Trophoblast cell (in vitro differentiated cells and primary cell): ENCODE measurements around the gene SLC37A1.

ENCODE experiments used
- DNase-seq, 2 donors: peaks; one replicate each; pipeline ENCODE4 v3.0.0-alpha.2; 2016
- H2AFZ ChIP-seq: 2 replicates; pipeline ENCODE4 v1.6.1; 2013; ENCODE audit warnings: low read length, moderate library complexity, mild to moderate bottlenecking; ENCODE audit not compliant: insufficient read depth, poor library complexity
- H2AK5ac ChIP-seq: 2 replicates; pipeline ENCODE4 v1.6.1; 2013; ENCODE audit warnings: mild to moderate bottlenecking, low read length
- H2BK120ac ChIP-seq: 2 replicates; pipeline ENCODE4 v1.6.1; 2013; ENCODE audit warnings: low read length, mild to moderate bottlenecking, moderate library complexity; ENCODE audit not compliant: insufficient read depth, poor library complexity
- H2BK12ac ChIP-seq: 2 replicates; pipeline ENCODE4 v1.6.1; 2013; ENCODE audit warnings: mild to moderate bottlenecking, low read length, moderate library complexity
- H2BK5ac ChIP-seq: 2 replicates; pipeline ENCODE4 v1.6.1; 2013; ENCODE audit warnings: low read length, low read depth, moderate library complexity, mild to moderate bottlenecking; ENCODE audit not compliant: poor library complexity
- H3K14ac ChIP-seq: 2 replicates; pipeline ENCODE4 v1.6.1; 2013; ENCODE audit warnings: mild to moderate bottlenecking, low read length
- H3K18ac ChIP-seq: 2 replicates; pipeline ENCODE4 v1.6.1; 2013; ENCODE audit warnings: mild to moderate bottlenecking, low read length
- H3K23ac ChIP-seq: 2 replicates; pipeline ENCODE4 v1.6.1; 2013; ENCODE audit warnings: low read length
- H3K27ac ChIP-seq: 2 replicates; pipeline ENCODE4 v1.5.1; 2013; ENCODE audit warnings: low read depth, mild to moderate bottlenecking, inconsistent platforms, low read length, moderate library complexity
- H3K27me3 ChIP-seq: 2 replicates; pipeline ENCODE4 v1.6.1; 2013; ENCODE audit warnings: inconsistent platforms, mild to moderate bottlenecking, low read length, moderate library complexity; ENCODE audit not compliant: insufficient read depth
- H3K36me3 ChIP-seq, 2 experiments: 1 replicate in 1 of 2; 2 replicates in 1 of 2; pipeline ENCODE4 v1.6.1; 2013; ENCODE audit warnings: low read length in 2 of 2, mild to moderate bottlenecking in 2 of 2, moderate library complexity in 1 of 2; ENCODE audit not compliant: insufficient read depth in 2 of 2, control insufficient read depth in 1 of 2
- H3K4ac ChIP-seq: 2 replicates; pipeline ENCODE4 v1.6.1; 2013; ENCODE audit warnings: low read depth, mild to moderate bottlenecking, low read length, moderate library complexity
- H3K4me1 ChIP-seq, 2 experiments: 1 replicate in 1 of 2; 2 replicates in 1 of 2; pipeline ENCODE4 v1.6.1; 2013; ENCODE audit warnings: low read length in 2 of 2, mild to moderate bottlenecking in 2 of 2, moderate library complexity in 1 of 2; ENCODE audit not compliant: insufficient read depth in 2 of 2, control insufficient read depth in 1 of 2
- H3K4me2 ChIP-seq: 2 replicates; pipeline ENCODE4 v1.6.1; 2013; ENCODE audit warnings: inconsistent platforms, mild to moderate bottlenecking, low read length, moderate library complexity
- H3K4me3 ChIP-seq: 2 replicates; pipeline ENCODE4 v1.5.1; 2013; ENCODE audit warnings: mild to moderate bottlenecking, low read depth, low read length, inconsistent platforms
- H3K79me1 ChIP-seq: one replicate; pipeline ENCODE4 v1.6.1; 2013; ENCODE audit warnings: low read length
- H3K79me2 ChIP-seq: 2 replicates; pipeline ENCODE4 v1.6.1; 2013; ENCODE audit warnings: low read length, mild to moderate bottlenecking; ENCODE audit not compliant: control insufficient read depth, insufficient read depth, poor library complexity
- H3K9ac ChIP-seq: 2 replicates; pipeline ENCODE4 v1.6.1; 2013; ENCODE audit warnings: mild to moderate bottlenecking, low read length
- H3K9me3 ChIP-seq: 2 replicates; pipeline ENCODE4 v1.6.1; 2013; ENCODE audit warnings: low read depth, mild to moderate bottlenecking, control low read depth, inconsistent platforms, low read length; ENCODE audit not compliant: insufficient read depth
- H4K12ac ChIP-seq: 2 replicates; pipeline ENCODE4 v1.6.1; 2013; ENCODE audit warnings: low read depth, mild to moderate bottlenecking, low read length, moderate library complexity
- H4K8ac ChIP-seq: 2 replicates; pipeline ENCODE4 v1.6.1; 2013; ENCODE audit warnings: low read depth, mild to moderate bottlenecking, low read length, moderate library complexity
- H4K91ac ChIP-seq: one replicate; pipeline ENCODE4 v1.6.1; 2013; ENCODE audit warnings: low read depth, mild to moderate bottlenecking, low read length, moderate library complexity
- WGBS: extraction: QIAGEN DNeasy Blood & Tissue Kit; methylation state at CpG from one replicate; pipeline ENCODE4 v1.1.7; 2013; ENCODE audit warnings: missing lambda C conversion rate; ENCODE audit not compliant: insufficient read length, insufficient coverage; ENCODE audit errors: extremely low coverage; 5-methylcytosine and 5-hydroxymethylcytosine counted together

Gene SLC37A1

GRCh38 chr21:42552407-42553336 is 39.0 kb downstream of the SLC37A1 start:
- no peak overlapping the region for H3K4ac ChIP-seq
- H3K27me3 ChIP-seq = no peaks in the 10 kb centered on the region
- H2AFZ ChIP-seq = no peak overlapping the region
- no peak overlapping the region for H4K12ac ChIP-seq
- no peak overlapping the region for H2AK5ac ChIP-seq
- no peak overlapping the region for H3K18ac ChIP-seq
- WGBS = no CpG with 5 or more reads among the region's 13 CpGs
- no peaks in the 10 kb centered on the region for H3K79me2 ChIP-seq
- peaks cover 2% of the 10 kb centered on the region for H3K79me1 ChIP-seq
- no peak overlapping the region for H4K8ac ChIP-seq
- H3K27ac ChIP-seq = no peak overlapping the region
- H3K23ac ChIP-seq = no peak overlapping the region
- no peak overlapping the region for H4K91ac ChIP-seq
- H3K36me3 ChIP-seq = peaks cover 22 to 28% of the 10 kb centered on the region in 2 experiments
- no peak overlapping the region for H2BK5ac ChIP-seq
- H2BK120ac ChIP-seq = no peak overlapping the region
- no peak overlapping the region for H2BK12ac ChIP-seq
- no peak for DNase-seq
- peaks cover 9 to 10% of the 10 kb centered on the region in 2 experiments for H3K4me1 ChIP-seq
- no peak overlapping the region for H3K9ac ChIP-seq
- H3K14ac ChIP-seq = no peak overlapping the region
- H3K4me2 ChIP-seq = no peak overlapping the region
- H3K4me3 ChIP-seq = no peak overlapping the region
- no peaks in the 10 kb centered on the region for H3K9me3 ChIP-seq

GRCh38 chr21:42553435-42553834 is 39.8 kb downstream of the SLC37A1 start:
- Histone ChIP-seq H3K4ac (no peak overlapping the region), H4K8ac (no peak overlapping the region), H3K36me3 (peaks cover 15 to 21% of the 10 kb centered on the region in 2 experiments), H3K23ac (no peak overlapping the region), H2AFZ (no peak overlapping the region), H3K27ac (no peak overlapping the region), H2AK5ac (no peak overlapping the region), H2BK12ac (no peak overlapping the region), H2BK5ac (no peak overlapping the region), H3K18ac (no peak overlapping the region), H3K14ac (no peak overlapping the region), H3K4me3 (no peak overlapping the region), H3K79me1 (peaks cover 2% of the 10 kb centered on the region), H3K9me3 (no peaks in the 10 kb centered on the region), H4K91ac (no peak overlapping the region), H3K4me1 (peaks cover 9 to 10% of the 10 kb centered on the region in 2 experiments), H3K27me3 (no peaks in the 10 kb centered on the region), H2BK120ac (no peak overlapping the region), H4K12ac (no peak overlapping the region), H3K9ac (no peak overlapping the region), H3K4me2 (no peak overlapping the region), H3K79me2 (no peaks in the 10 kb centered on the region)
- WGBS = no CpG with 5 or more reads among the region's 3 CpGs
- peak in 1 of 2 donors; percentile 56 for DNase-seq

- H3K14ac ChIP-seq = no peak overlapping the region
- H2AK5ac ChIP-seq = no peak overlapping the region
- peaks cover 9 to 10% of the 10 kb centered on the region in 2 experiments for H3K4me1 ChIP-seq
- H3K79me2 ChIP-seq = no peaks in the 10 kb centered on the region
- no peak overlapping the region for H3K9ac ChIP-seq
- H2BK12ac ChIP-seq = no peak overlapping the region
- no peak overlapping the region for H3K4me2 ChIP-seq
- no peak overlapping the region for H3K4me3 ChIP-seq
- H4K8ac ChIP-seq = no peak overlapping the region
- no peaks in the 10 kb centered on the region for H3K27me3 ChIP-seq
- H3K79me1 ChIP-seq = peaks cover 2% of the 10 kb centered on the region
- no peak overlapping the region for H2AFZ ChIP-seq
- no CpG with 5 or more reads among the region's 13 CpGs for WGBS
- no peaks in the 10 kb centered on the region for H3K9me3 ChIP-seq
- no peak overlapping the region for H4K91ac ChIP-seq
- no peak overlapping the region for H2BK120ac ChIP-seq
- H2BK5ac ChIP-seq = no peak overlapping the region
- H3K27ac ChIP-seq = no peak overlapping the region
- no peak overlapping the region for H3K18ac ChIP-seq
- H3K23ac ChIP-seq = no peak overlapping the region
- no peak overlapping the region for H4K12ac ChIP-seq
- peaks cover 13 to 21% of the 10 kb centered on the region in 2 experiments for H3K36me3 ChIP-seq
- no peak for DNase-seq
- H3K4ac ChIP-seq = no peak overlapping the region
Measured at GRCh38 chr21:42554251-42554961, 40.8 kb downstream of the SLC37A1 start.

- H2BK12ac ChIP-seq = no peak overlapping the region
- no peak overlapping the region for H3K4ac ChIP-seq
- no peak overlapping the region for H4K91ac ChIP-seq
- no peak overlapping the region for H3K27ac ChIP-seq
- no peak overlapping the region for H2AFZ ChIP-seq
- no peak overlapping the region for H2BK5ac ChIP-seq
- peaks cover 9 to 10% of the 10 kb centered on the region in 2 experiments for H3K4me1 ChIP-seq
- no peaks in the 10 kb centered on the region for H3K9me3 ChIP-seq
- no peak overlapping the region for H4K12ac ChIP-seq
- no peak overlapping the region for H2AK5ac ChIP-seq
- WGBS = no CpG with 5 or more reads among the region's 28 CpGs
- no peaks in the 10 kb centered on the region for H3K79me2 ChIP-seq
- H3K4me3 ChIP-seq = no peak overlapping the region
- H3K18ac ChIP-seq = no peak overlapping the region
- H3K23ac ChIP-seq = no peak overlapping the region
- no peak overlapping the region for H3K9ac ChIP-seq
- H2BK120ac ChIP-seq = no peak overlapping the region
- H3K36me3 ChIP-seq = peaks cover 19 to 28% of the 10 kb centered on the region in 2 experiments
- H3K79me1 ChIP-seq = peaks cover 2% of the 10 kb centered on the region
- no peak for DNase-seq
- H3K27me3 ChIP-seq = no peaks in the 10 kb centered on the region
- H3K14ac ChIP-seq = no peak overlapping the region
- no peak overlapping the region for H4K8ac ChIP-seq
- no peak overlapping the region for H3K4me2 ChIP-seq
Measured at GRCh38 chr21:42555756-42556438, 42.2 kb downstream of the SLC37A1 start.
